Embryonic facial prominence (tissue), 1 donor: ENCODE measurements around the gene MAP2K5.

ENCODE experiments used
- DNase-seq: peaks from one replicate; pipeline ENCODE4 v3.0.0-alpha.2; 2016; ENCODE audit errors: extremely low spot score

The MAP2K5 gene

GRCh38 chr15:67824976-67825880, 282.7 kb downstream of the MAP2K5 start, which contains the start of gene SKOR1:
SKOR1 (plus strand) TSS chr15:67825509; CDS start chr15:67825603, 94 bp downstream.
- DNase-seq = no peak

- no peak for DNase-seq
Measured at GRCh38 chr15:67825881-67826716, 283.6 kb downstream of the MAP2K5 start.

DNA sequence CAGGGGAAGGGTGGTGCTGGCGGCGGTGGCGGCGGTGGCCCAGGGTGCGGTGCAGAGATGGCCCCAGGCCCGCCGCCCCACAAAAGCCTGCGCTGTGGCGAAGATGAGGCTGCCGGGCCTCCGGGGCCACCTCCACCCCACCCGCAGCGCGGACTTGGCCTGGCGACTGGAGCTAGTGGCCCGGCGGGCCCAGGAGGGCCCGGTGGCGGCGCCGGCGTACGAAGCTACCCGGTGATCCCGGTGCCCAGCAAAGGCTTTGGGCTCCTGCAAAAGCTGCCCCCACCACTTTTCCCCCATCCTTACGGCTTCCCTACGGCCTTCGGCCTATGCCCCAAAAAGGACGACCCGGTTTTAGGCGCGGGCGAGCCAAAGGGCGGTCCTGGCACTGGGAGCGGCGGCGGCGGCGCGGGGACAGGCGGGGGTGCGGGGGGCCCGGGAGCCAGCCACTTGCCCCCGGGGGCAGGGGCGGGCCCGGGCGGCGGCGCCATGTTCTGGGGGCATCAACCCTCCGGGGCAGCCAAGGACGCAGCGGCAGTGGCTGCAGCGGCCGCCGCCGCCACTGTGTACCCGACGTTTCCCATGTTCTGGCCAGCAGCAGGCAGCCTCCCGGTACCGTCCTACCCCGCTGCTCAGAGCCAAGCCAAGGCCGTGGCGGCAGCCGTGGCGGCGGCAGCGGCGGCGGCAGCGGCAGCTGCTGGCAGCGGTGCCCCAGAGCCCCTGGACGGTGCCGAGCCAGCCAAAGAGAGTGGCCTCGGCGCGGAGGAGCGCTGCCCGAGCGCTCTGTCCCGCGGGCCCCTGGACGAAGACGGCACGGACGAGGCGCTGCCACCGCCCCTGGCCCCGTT, 284.4 kb downstream of the MAP2K5 start:
- no peak for DNase-seq

DNA sequence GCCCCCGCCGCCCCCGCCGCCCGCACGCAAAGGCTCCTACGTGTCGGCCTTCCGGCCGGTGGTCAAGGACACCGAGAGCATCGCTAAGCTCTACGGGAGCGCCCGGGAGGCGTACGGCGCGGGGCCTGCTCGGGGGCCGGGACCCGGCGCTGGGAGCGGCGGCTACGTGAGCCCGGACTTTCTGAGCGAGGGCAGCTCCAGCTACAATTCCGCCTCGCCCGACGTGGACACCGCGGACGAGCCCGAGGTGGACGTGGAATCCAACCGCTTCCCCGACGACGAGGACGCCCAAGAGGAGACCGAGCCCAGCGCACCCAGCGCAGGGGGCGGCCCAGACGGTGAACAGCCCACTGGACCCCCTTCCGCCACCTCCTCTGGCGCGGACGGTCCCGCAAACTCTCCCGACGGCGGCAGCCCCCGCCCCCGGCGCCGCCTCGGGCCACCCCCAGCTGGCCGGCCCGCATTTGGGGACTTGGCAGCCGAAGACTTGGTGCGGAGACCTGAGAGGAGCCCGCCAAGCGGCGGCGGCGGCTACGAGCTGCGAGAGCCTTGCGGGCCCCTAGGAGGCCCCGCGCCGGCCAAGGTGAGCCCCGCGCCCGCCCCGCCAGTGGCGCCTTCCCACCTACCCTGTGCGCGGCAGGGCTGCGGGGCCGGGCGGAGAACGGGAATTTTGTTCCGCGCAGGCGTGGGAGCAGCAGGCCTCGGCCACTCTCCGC, 285.2 kb downstream of the MAP2K5 start:
- DNase-seq = no peak

GRCh38 chr15:67828278-67828968, 285.9 kb downstream of the MAP2K5 start:
- DNase-seq = no peak

- DNase-seq = no peak
Measured at GRCh38 chr15:67828969-67829646, 286.6 kb downstream of the MAP2K5 start.

- no peak for DNase-seq
Measured at GRCh38 chr15:67829647-67830504, 287.4 kb downstream of the MAP2K5 start.

- no peak for DNase-seq
Measured at GRCh38 chr15:67831363-67831762, 288.9 kb downstream of the MAP2K5 start.

DNA sequence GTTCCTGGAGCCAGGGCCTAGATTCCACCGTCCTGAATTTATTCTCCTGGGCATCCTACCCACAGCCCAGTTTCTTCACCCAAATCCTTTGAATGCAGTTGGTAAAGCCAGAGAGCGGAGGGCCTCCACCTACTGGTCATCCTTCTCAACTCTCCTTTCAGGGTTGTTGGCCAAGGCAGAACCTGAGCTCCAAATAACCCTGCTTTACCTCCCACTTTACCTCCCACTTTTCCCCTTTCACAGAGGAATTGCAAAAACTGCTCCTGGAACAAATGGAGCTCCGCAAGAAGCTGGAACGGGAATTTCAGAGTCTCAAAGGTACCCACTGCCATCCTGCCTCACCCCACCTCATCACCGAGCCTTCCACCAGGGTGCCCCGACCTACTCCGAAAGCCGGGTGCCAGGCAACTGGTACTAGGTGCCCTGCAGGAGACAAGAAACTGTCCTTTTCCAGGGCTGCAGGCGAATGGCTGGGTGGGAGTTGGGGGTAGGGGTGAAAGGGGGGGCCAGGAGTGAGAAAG, 289.6 kb downstream of the MAP2K5 start:
- no peak for DNase-seq

GRCh38 chr15:67832897-67833709, 290.6 kb downstream of the MAP2K5 start:
- DNase-seq = no peak

- DNase-seq = no peak
Measured at GRCh38 chr15:67833710-67834511, 291.4 kb downstream of the MAP2K5 start.

GRCh38 chr15:67834581-67835296, 292.2 kb downstream of the MAP2K5 start:
- DNase-seq = no peak

DNA sequence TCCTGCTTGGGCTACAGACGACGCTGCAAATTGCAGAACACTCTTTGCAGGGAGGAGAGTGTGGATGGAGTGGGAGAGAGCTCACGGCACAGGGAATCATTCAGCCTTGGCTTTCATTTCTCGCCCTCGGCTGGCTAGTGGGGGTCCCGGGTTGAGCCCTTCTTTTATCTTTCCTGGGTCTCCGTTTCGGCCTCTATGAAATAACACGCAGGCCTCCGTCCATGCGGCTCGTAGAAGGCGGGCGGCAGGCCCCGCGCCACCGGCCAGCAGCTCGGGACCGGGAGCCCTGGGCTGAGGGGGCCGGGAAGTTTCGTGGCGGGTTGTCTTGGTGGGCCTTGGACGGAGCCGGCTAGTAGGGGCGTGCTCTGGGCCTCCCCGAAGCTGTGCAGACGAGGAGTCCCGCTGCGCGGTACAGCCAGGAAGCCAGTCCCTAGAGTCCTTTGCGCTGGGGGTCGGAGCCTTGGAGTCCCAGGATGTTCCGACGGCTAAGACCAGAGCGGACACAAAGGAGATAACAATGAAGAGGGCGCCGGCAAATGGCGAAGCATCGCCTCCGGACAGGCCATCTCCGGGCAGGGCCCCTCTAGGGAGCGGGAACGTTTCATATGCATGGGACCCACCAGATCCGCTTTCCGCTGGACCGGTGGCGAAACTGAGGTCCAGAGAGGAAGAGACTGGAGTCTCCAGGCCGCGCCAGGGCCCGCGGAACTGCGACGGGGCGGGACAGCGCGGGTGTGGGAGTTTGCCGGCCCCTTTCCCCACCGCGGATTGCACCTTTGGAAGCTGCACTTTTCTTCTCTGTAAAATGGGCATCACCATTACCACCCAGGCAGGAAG, 293.0 kb downstream of the MAP2K5 start:
- DNase-seq = no peak

DNA sequence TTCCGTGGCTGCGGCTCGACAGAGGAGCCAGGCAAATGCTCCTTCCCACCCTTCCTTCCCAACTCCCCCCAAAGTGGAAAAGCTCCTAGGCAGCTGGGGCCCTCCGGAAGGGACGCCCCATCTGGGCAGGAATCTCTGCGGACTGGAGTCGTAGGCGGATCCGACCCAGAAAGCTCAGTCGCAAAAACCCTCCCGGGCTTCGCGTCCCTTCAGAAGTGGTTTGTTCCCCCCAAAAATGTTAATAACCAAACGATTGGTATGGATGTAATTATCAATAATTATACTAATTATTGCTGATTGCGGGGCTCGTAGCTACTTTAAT, 293.6 kb downstream of the MAP2K5 start:
- DNase-seq = no peak

GRCh38 chr15:67836477-67836876, 294.0 kb downstream of the MAP2K5 start:
- DNase-seq = no peak

- DNase-seq = no peak
Measured at GRCh38 chr15:67836955-67837354, 294.5 kb downstream of the MAP2K5 start.
